Choroid plexus epithelial cell (primary cell): ENCODE data around the gene MYH15.

Source experiments
- DNase-seq: peaks from one replicate; pipeline ENCODE4 v3.0.0-alpha.2; 2010; ENCODE audit warnings: low read depth
- H3K4me3 ChIP-seq: 2 replicates; pipeline ENCODE4 v1.5.1; 2011; ENCODE audit warnings: low read depth, mild to moderate bottlenecking, control low read depth, low read length, moderate library complexity
- CTCF ChIP-seq: conservative IDR thresholded peaks from 2 replicates; pipeline ENCODE4 v1.5.1; 2011; ENCODE audit warnings: low read depth, mild to moderate bottlenecking, control low read depth, inconsistent platforms, low read length, moderate library complexity

Gene MYH15

GRCh38 chr3:108407886-108408285 is 102.5 kb downstream of the MYH15 start:
- H3K4me3 ChIP-seq: no peak overlapping the region

DNA sequence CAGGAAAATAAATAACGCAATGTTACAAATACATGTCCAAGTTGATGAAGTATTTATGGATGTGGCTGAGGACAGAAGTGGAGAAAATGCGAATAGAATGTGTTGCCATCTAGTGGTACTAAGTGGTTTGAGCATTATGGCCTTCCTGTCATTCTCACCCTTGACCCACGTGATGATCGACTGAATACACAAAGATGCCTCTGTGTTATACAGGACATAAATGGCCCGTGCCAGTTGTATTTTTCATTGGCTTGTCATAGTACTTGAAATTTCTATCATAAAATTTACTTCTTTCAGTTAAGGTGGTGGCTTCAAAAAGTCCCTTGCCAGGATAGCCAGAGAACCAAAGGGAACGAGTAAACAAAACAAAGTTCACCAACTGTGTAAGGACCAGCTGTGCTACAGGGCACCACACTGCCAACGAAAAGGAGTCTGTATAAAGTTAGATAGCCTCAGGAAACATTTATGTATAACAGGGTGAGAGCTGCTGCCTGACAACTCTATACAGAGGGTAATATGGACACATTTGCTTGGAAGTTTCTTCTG is 103.7 kb downstream of the MYH15 start:
- TF ChIP-seq CTCF: peak; percentile 86
- no peak overlapping the region for H3K4me3 ChIP-seq
- peak; percentile 86 for DNase-seq

More at GRCh38 chr3:108407886-108408285, 102.5 kb downstream of the MYH15 start:
- TF ChIP-seq CTCF: no peak
- DNase-seq: no peak

GRCh38 chr3:108406063-108406660 is 104.2 kb downstream of the MYH15 start:
- TF ChIP-seq CTCF: no peak
- no peak overlapping the region for H3K4me3 ChIP-seq
- DNase-seq: peak; percentile 25

DNA sequence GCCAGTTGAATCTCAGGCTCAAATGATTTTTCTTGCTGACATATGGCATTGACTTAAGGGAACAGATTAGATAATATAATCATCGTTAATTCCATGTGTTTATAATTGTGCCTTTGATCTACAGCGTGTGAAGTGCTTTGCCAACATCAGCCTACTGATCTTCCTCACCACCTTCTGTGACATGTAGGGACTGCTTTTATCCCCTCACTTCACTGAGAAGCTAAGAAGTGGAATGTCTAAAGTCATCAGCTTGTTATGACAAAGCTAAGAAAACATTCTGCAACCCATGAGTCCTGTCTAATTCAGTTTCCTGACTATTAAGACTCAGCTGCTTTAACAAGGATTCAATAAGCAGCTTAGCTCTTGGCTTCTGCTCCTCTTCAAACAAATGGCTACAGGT is 106.0 kb downstream of the MYH15 start:
- peak; percentile 16 for DNase-seq
- TF ChIP-seq CTCF: no peak
- no peak overlapping the region for H3K4me3 ChIP-seq

- no peak for DNase-seq
- no peak overlapping the region for H3K4me3 ChIP-seq
- TF ChIP-seq CTCF: no peak
Measured at GRCh38 chr3:108403686-108404345, 106.6 kb downstream of the MYH15 start.

GRCh38 chr3:108403198-108403597 is 107.2 kb downstream of the MYH15 start:
- TF ChIP-seq CTCF: no peak
- DNase-seq: no peak

More at GRCh38 chr3:108403198-108403597, 107.2 kb downstream of the MYH15 start:
- H3K4me3 ChIP-seq: no peak overlapping the region
